HG02870 (cell line): ENCODE data around the gene KLHL25.

Experiments
- ATAC-seq: cut with Tn5 transposase; IDR thresholded peaks from one replicate; pipeline ENCODE4 v1.9.1; 2021; ENCODE audit warnings: mild to moderate bottlenecking, moderate library complexity; ENCODE audit not compliant: unreplicated experiment

The KLHL25 gene

DNA sequence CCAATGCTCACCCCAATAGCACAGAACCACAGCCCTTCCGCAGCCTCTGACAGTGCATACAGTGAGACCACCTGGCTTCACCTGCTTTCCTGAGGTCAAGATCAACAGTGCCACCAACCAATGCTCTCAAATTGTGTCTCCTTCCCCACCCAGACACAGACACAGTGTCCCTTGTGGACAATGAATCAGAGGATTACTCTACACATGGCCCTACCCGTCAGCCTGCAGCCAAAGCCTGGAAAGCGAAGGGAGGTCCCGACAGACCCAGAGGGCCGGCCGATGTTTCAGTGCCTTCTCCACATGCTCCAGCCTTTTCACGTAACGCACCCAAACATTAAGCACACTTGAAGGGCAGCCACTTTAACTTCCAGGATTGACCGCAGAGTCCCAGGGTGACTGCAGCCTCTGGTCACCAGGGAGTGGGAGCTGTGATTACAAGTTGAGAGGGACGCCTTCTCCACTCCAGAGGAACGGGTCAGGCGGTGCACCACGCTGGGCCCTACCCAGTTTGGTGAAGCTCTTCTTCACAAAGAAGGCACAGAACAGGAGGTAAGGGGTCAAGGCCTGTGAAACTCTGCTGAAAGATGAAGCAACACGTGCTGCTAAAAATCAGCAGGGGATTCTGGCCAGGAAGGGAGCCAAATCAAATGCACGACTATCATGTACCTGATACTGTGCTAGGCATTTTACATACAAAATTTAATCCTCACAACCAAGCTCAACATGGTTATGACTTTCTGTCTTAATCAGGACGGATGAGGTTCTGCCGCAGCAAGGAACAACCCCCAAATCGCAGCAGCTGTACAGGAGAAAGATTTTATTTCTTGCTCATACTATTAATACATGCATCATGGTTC, 17.2 kb downstream of the KLHL25 start:
- no peak for ATAC-seq

DNA sequence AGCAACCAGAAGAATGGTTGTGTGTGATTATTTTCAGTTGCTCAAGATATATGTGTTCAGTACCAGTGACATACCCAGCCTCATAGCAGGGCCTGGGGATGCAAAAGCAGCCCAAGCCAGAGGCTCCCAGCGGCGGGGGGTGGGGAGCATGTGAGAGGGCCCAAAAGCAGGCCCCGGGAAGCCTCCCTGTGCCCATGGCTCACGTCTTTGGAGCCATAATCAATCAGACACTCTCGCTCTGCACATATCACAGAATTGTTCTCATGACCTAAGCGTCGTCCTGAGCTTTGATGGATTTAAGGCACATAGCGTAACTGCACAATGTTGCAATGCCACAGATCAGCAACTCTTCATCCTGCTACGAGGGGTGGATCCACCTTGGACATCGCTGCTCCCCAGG, 20.8 kb downstream of the KLHL25 start:
- ATAC-seq = no peak

- no peak for ATAC-seq
Measured at GRCh38 chr15:85773249-85773648, 21.5 kb downstream of the KLHL25 start.

DNA sequence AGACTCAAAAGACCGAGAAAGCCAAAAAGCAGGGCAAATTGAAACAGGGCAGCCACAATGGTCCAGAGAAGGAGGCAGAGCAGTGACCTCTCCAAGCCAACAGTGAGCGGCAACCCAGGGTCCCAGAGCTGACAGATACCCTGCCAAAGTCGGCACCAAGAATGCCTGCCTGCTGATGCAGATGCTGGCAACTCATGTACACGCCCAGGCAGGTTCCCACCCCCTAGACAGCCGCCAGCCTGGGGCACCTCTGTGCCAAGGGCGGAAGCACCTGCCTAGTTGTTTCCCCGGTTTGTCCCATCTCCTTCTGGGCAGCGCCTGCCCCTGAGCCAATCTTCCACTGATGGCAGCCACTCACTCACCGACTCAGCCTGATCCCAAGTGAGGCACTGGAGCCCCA, 22.1 kb downstream of the KLHL25 start:
- ATAC-seq = no peak

- no peak for ATAC-seq
Measured at GRCh38 chr15:85771781-85772445, 22.8 kb downstream of the KLHL25 start.

- no peak for ATAC-seq
Measured at GRCh38 chr15:85771271-85771670, 23.5 kb downstream of the KLHL25 start.

- no peak for ATAC-seq
Measured at GRCh38 chr15:85770096-85771041, 24.4 kb downstream of the KLHL25 start.

DNA sequence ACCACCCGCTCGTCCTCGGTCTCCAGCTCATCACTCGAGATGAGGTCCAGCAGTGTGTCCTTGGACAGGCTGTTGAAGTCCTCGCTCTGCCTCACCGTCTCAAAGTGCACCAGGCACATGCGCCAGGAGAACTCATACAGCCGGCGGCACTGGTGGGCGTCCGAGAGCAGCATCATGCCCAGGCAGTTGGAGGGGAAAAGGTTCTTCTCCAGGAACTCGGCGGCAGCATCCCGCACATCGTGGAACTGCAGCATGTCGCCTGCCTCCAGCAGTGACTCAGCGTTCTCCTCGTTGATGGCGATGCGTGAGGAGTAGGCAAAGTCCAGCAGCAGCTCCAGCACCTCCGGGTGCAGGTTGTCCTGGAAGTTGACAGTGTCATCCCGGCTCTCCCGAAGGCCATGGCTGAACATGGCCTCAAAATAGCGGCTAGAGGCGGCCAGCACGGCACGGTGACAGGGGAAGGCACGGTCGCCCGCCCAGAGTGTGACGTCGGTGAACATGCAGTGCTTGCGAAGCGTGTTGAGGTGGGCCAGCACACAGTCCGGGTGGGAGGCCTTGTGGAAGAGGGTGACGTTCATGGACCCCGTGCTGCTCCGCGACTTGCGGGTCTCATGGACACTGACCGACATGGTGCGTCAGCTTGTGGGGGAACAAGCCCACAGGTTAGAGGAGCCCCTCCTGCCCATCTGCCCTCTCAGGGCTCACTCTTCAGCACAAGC, 25.4 kb downstream of the KLHL25 start:
- no peak for ATAC-seq

- no peak for ATAC-seq
Measured at GRCh38 chr15:85768595-85769168, 26.0 kb downstream of the KLHL25 start.

DNA sequence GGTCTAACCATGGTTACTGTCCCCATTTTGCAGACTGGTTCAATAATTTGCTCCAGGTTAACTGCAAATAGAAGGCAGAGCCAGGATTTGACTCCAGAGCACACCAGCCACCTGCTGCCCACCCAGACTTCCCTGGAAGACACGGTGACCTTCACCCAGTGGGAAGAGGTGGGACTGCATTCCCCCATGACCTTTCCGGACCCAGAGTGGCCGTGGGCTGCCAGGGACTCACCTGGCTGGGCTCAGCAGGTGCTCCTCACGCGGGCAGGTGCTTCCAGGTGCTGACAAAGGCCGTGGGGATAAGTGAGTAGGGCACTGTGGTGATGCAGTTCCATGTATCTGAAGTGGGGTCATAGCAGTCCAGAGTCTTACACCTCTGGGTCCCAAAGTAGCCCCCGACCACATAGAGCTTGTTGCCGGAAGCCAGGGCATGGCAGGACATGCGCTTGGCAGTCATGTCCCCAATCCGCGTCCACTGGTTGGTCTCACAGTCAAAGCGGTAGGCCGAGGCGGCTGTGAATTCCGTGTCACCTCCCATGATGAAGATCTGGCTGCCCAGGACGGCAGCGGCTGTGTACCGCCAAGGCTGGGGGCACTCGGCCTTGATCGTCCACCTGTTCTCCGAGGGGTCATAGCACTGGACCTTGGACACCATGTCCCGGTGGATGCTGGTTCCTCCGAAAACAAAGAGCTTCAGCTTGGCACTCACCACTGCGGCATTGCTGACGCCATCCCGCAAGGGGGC, 26.8 kb downstream of the KLHL25 start:
- no peak for ATAC-seq

DNA sequence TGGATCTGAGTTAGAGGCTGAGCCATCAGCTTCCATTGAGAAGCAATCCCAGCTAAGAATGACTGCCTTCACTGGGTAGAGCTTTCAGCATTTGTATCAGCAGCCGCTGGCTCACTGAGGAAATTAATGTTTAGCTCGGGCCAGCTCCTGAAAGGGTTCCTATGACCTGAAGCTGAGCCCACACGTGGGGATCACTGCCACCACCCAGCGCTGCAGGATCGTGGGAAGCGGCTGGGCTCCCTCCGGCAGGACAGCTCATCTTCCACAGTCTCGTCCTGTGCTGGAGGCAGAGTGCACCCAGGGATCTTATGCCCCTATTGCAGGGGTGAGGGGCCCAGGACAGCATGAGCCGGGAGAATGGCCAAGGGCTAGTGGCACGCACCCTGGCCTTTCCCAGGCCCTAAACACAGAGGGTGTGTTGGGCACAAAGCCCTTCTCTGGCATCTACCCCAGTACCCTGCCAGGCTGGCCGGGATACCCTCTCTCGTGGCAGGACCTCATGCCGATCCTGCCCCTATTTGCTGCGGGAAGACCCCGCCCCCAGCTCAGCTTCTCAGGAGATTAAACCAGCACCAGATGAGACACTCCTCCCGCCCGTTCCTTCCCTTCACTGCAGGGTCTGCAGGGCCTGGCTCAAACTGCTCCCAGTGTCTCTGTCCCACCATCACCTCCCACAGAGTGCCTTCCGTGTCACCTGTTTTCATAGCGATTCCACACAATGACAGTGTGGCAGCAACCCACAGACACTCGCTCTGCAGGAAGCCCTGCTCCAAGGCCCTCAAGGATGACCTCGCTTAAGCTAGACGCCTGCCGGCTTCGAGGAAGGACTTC, 28.5 kb downstream of the KLHL25 start:
- ATAC-seq = no peak

DNA sequence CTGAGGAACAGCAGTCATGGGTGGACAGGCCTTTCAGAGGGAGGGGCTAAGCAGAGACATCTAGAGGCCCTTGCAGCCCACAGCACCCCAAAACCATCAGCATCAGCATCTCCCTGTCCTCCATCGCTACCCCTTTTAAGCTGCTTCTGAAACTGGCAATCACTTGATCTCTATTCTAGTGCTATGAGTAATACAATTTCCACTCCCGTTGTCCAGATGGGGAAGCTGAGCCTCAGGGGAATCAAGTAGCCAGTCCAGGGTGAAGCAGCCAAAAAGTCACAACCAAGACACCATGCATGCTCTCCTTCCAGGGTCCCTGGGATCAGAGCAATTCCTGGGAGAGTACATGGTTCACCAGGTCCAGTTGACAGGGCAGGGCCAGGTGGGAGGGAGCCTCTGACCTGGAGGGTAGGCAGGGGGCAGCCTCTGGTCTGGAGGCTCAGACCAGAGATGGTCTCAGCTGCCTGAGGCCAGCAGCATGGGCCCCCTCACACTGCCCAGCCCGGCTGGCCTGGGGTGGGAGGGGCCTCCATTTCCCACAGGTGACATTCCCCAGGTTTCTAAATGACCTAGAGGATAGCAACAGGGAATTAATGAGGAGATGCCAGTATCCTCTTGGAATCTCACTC, 30.0 kb downstream of the KLHL25 start:
- ATAC-seq = no peak

GRCh38 chr15:85763673-85764633, 30.8 kb downstream of the KLHL25 start:
- no peak for ATAC-seq

GRCh38 chr15:85763157-85763556, 31.6 kb downstream of the KLHL25 start:
- ATAC-seq = no peak

DNA sequence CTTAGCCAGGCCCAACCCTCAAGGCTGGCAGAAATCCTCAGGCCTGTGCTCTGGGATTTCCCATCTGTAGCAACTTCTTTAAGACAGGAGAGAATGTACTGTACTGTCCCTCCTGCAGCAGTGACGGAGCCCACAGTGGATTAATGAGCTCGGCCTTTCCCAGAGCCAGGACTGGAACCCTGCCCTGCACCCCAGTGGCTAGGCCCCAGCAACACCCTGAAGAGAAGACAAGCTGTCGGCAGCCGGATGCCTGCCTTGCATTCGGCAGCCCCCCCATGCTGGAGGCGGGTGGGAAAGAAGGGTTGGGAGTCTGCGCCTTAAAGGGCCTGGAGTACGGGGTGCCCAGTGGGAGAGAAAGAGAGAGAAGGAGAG, 32.0 kb downstream of the KLHL25 start:
- ATAC-seq = no peak

GRCh38 chr15:85762039-85762755, 32.5 kb downstream of the KLHL25 start:
- no peak for ATAC-seq

GRCh38 chr15:85761635-85762034, 33.1 kb downstream of the KLHL25 start:
- no peak for ATAC-seq
